HG03196 (cell line): Measurements from ENCODE around the gene MCTP1.
"Not testable (repeated sequence)": the region's sequence is repeated elsewhere in the genome, so short reads cannot be mapped to it uniquely, and the experiment has no call there.

Experiments used
- ATAC-seq: cut with Tn5 transposase; IDR thresholded peaks from one replicate; pipeline ENCODE4 v1.9.1; 2021; ENCODE audit not compliant: unreplicated experiment

MCTP1 gene

DNA sequence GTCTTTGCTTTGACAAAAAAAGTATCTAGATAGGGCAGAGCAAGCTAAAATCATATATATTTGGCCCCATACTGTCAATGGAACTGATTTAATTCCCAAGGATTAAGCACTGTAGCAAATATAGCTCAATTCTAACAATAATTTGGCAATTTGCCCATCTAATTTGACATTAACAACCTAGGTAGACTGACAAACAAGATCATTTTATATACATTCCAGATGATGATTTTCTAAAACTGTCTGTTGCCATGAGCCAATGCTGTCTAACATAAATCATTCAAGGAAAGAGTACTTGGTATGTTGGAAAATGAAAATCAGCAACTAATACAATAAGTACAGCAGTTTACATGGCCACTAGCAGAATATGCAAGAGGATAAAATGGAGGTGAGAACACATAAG lies 32.1 kb downstream of the MCTP1 start:
- no peak for ATAC-seq

DNA sequence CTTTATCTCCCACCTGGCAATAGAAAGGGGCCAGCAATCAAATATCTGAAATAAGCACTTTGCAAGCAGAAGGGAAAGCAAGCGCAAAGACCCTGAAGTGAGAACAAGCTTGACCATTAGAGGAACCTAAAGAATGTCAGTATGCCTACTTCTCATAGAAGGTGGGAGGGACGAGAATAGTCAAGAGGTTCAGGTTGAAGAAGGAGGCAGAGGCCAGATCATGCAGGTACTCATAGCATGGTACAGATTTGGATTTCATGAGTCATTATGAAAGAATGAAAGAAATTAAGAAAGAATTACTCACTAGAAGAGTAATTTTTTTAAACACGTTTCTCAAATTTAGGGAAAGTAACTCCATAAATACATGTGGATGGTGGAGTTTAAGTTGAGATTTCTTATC lies 33.7 kb downstream of the MCTP1 start:
- ATAC-seq, result no peak

DNA sequence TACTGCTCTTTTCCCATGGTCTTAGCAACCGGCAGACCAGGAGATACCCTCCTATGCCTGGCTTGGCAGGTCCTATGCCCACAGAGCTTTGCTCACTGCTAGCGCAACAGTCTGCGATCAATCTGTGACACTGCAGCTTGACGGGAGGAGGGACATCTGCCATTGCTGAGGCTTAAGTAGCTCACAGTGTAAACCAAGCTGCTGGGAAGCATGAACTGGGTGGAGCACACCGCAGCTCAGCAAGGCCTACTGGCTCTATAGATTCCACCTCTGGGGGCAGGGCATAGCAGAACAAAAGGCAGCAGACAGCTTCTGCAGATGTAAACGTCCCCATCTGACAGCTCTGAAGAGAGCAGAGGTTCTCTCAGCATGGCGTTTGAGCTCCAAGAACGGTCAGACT lies 40.4 kb downstream of the MCTP1 start:
- no peak for ATAC-seq

DNA sequence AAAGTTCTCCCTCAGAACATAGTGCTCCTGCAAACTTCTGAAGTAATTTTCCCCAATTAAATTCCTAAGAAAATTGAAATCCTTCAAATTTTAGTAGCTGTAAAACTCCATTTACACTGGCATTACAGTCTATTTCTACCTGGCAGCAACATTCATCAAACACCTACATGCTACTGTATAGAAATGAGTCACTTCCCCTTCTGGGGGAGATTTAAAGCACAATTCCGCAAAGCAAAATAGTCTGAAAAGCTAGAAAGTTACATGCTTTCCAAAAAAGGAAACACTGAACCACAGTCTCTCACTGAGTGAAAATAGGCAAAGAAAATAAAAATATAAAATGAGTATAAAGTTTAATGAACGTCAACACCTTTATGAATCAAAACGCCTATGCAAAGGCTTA lies 43.3 kb downstream of the MCTP1 start:
- ATAC-seq, result peak; percentile 97

DNA sequence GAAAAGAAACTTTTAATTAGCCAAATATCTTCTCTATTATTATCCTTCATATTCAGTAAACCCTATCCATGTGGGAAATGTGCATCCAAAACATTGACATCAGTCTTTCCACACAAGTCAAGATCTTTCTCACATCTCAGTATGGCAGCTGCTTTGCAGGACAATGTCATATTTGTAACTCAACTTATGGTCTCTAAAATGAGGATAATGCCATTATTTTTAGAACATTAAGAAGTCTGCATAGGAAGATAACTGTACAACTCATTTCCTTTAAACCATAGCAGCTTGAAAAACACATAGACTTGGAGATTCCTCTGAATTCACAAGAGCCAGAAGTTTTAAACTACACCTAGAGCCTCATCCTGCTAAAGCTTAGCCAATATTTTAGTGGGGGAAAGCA lies 43.7 kb downstream of the MCTP1 start:
- ATAC-seq, result no peak

DNA sequence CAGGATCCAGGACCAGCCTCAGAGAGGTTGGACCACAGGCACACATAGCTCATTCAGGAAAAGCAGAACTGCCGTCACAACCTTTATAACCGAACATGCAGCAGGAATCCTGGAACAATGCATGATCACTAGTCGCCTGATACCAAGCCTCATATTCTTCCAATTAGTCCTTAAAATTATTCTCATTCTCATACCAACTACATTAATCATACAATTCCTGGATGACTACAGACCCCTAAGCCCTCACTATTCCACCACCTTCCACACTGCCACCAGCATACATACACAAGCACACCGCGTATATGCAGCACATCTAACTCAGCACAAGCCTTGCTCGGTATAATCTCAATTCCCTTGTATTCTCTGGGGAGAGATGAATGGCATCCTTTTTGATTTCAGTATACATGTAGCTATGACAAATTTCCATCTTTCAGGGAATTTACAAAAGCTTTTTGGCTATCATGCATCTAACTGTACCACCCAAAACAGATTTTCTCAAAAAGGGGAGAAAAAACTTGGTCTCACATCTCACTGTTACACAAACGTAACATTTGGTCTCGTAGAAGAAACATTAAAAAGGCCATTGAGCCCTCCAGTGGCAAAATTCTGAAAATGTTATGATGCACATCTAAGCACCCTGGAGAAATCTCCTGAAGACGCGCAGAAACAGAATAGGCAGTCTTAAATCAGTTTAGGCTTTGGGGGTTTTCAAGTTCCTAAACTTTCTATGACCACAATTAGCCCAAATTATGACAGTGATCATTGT lies 46.2 kb downstream of the MCTP1 start:
- no peak for ATAC-seq

DNA sequence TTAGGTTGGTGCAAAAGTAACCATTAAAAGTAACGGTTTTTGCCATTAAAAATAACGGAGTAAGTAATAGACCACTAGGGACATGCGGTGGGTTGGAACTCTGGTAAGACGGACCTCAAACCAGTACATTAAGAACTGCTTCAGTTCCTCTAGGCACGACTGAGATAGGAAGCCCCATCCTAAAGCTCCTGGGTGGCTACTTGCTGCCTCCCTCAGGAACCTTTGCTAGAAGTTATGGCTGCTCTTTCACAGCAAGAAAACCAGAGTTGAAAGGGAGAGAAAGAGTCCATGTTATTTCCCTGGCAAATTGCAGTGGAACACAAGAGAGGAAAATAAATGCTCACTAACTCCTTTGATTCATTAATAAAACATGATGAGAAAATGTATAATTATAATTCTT lies 47.6 kb downstream of the MCTP1 start:
- ATAC-seq, result no peak

DNA sequence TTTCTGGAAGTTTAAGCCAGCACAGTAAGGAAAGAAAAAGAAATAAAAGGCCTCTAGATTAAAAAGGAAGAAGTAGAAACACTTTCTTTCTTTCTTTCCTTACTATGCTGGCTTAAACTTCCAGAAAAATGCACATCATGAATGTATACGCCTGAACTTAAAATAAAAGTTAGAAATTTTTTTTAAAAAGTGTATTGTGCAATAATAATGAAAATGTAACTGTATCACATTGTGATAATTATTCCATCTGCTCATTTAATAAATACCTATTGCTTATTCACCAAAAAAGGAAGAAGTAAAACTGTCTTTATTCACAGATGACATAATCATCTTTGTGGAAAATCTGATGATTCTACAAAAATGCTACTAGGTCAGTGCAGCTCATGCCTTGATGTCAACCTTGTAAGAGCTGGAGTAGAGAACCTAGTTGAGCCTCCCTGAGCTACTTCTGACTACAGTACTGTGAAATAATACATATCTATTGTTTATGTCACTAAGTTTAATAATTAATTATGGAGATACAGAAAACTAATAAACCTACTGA lies 49.4 kb downstream of the MCTP1 start:
- no peak for ATAC-seq

DNA sequence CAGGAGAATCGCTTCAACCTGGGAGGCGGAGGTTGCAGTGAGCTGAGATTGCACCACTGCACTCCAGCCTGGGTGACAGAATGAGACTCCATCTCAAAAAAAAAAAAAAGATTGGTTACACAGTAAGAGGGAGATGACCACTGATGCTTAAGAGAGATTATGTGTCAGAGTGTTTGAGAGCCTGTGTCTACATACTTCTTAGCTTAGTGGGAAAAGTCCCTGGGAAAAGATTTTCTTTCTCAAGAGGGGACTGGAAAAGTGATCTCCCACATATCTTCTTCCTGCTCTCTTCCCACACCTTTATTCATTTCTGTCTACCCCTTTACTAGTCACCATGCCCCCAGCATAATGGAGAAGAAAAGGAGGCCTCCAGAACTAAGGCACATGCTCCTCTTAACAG lies 55.2 kb downstream of the MCTP1 start:
- ATAC-seq, result no peak

DNA sequence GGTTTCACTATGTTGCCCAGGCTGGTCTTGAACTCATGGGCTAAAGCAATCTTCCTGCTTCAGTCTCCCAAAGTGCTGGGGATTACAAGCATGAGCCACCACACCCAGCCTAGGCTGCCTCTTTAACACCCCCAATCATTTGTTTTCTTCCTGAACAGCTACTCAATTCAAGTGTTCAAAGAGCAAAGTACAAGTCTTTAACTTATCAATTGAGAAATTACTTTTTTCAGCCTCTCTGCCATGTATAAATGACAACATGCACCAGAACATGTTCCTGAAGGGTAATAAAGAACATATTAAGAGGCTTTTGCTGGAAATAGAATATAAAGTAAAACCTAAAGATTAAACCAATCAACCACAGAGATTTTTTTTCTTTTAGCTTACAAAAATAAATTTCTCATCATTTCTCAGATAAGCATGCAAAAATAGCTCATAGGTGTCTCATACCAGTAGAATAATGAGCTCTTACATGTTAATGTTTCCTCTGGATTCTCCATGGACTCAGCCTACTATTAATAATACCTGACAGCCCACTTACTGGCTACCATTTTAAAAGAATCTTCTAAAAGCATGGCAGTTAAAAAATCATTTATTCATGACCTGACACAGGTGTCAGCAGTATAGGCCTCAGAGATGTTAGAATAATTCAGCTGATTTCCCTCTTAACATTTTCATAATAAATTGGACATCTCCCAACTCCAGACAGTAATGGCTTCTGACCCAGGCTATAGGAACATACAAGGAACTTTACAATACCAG lies 60.0 kb downstream of the MCTP1 start:
- ATAC-seq, result no peak

DNA sequence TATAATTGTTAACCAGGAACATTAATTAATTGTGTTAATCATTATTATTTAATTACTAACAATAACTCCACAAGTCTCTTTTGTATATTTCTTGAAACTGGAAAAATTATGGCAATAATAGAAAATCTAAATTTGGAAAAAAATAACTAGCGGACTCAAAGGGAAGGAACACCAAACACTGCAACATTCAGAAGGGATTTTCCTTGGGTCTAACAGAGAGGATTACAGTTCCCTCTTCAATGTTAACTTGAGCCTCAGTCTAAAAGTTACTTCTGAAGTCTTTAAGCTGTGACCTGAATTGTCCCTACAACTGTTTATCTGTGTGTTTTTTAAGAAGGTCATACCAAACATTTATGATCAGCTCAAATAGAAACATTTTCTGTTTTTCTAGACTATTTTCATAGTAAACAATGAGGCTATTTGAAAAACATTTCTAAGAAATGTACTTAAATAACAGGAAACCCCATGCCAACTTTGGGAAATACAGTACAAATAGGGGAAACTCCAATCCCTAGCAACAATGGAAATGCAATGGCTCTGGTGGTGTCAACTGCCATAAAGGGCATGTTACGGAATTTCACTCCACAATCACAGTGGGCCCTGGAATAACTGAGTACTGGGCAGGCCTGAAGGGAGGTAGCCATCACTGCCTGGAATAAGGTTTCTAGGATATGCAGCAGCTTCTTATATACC lies 61.2 kb downstream of the MCTP1 start:
- ATAC-seq, result no peak

DNA sequence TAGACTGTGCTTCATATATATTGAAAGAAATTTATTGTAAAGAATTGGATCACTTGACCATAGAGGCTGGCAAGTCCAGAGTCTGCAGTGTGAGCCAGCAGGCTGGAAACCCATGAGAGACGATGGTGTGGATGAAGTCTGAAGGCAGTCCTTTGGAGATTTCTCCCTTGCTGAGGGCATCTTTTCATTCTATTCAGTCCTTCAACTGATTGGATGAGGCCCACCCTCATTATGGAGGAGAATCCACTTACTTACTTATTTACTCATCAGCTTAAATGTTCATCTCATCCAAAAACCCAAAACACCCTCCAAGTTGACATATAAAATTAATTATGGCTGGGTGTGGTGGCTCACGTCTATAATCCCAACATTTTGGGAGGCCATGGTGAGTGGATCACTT lies 62.1 kb downstream of the MCTP1 start:
- ATAC-seq, result no peak

DNA sequence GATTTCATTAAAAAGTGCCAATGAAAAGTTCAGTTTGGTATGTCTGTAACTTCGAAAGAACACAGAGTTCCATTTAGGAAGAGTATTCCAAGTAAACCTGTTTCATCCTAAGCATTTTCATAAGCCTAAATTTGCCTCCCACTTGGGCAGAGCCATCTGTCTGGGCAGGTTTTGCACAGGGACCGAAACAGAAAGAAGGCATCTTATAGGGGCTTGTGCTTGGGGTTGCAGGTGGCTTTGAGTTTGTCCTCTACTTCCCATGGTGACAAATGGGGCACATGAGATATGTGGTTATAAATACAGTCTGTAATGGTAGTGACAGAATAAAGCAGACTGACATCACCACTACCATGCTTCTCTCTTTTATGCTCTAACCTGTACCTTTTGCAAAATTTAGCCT lies 63.7 kb downstream of the MCTP1 start:
- no peak for ATAC-seq

DNA sequence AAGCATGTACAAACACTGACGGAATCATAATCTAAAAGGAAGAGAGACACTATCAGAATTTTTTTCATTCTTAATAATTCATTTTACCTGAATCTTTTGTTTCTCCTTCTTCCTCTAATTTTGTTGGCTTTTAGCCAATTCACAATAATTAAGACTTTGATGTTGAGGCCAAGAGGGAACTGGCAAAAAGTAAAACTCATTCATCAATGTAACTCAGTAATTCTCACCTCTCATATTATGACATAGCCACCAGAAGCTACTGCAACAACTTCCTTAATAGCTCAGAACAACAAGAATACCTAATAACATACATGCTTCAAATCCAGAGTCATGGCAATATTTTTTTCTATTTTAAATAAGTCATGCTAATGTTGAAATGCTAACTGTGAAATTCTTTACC lies 64.5 kb downstream of the MCTP1 start:
- no peak for ATAC-seq

DNA sequence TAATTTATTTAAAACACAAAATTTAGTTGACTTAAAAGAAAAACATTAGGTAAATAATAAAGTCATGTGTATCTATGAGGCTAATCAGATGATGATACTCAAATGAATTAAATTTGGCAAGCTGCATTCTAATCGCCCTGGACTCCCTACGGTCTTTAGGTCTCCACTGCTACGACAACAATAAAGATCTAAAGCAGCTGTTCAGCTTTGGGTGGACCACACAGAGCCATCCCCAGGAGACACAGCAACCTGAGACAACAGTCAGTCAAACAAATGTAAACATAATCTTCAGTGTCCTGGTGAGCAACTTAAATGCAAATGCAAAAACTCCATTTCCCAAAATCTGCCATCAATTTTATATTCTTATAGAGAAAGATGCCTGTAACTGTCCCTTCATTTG lies 65.5 kb downstream of the MCTP1 start:
- no peak for ATAC-seq

DNA sequence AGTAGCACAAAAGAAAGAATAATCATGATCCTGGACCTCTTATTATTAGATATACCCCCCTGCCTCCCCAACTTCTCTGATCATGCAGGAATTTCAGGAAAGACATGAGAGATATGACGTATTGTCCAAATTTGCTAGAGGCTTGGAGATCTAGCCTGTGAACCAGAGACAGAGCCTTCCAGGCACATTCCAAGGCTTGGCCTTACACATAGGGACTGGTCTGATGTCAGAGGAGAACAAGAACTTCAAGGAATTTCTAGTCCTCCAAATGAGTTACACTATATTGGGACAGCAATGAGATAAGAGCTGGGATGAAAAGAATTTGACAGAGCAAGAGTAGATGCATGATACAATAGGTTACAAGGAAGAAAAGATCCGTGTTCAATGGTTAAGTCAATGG lies 67.0 kb downstream of the MCTP1 start:
- ATAC-seq, result no peak

DNA sequence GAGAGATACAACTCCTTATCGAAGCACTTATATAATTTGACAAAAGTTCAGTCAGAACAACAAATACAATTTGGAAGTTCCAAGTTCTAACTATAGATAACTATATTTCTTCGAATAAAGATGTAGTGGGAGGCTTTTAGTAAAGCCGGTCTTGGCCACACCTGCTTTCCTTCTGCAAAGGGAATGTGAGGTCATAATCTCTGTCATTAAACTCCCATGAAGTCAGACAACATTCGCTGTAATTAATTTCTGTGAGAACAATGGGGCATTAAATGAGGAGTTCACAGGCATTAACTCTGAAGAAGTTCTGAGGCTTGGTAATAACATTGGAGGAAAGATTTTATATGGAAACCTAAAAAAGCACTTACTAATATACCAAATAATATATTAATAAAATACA lies 67.5 kb downstream of the MCTP1 start:
- ATAC-seq, result no peak

DNA sequence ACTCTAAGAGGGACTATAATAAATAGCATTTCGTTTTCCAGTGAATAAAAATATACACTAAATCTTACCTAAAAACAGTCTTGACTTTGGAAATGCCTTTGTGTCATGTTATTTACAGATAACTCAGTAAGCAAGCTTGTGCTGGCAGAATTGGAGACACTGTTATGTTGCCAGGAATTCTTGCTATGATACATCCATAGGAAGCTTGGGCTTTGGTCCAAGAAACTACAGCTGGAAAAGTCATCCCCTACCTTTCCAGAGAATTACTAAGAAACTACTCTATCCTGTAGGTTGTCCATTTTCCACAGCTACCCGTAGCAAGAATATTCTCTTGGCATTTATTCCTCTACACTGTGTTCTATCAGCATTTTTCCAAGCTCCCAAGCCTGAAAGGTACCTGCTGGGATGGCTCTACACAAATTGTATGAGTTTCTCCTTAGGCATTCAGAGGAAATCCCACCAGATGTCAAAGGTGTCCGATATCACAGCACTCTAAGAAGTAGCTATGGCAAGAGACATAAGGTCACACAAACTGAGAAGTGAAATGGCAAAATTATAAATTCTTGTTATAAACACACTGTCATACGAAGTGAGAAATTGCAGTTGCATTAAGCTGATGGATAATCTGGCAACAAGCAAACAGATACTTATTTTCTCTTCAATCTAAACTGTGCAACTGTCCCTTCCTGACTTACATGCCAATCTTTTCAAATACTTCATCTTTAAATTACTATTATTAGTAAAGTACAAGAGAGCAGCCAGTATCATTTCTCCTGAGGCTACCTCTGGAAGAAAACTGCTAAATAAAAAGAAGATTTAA lies 68.5 kb downstream of the MCTP1 start:
- ATAC-seq, result no peak

DNA sequence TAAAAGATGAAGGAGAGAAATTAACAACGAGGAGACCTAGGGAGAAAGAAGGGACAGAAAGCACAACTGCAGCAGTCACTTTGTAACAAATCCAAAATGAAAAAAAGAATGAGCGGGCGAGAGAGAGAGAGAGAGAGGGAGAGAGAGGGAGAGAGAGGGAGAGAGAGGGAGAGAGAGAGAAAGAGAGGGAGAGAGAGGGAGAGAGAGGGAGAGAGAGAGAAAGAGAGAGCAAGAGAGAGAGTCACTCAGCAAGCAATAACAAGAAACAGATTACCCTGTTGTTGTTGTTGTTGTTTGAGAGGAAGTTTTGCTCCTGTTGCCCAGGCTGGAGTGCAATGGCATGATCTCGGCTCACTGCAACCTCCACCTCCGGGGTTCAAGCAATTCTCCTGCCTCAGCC lies 77.1 kb downstream of the MCTP1 start:
- not testable (repeated sequence) for ATAC-seq

DNA sequence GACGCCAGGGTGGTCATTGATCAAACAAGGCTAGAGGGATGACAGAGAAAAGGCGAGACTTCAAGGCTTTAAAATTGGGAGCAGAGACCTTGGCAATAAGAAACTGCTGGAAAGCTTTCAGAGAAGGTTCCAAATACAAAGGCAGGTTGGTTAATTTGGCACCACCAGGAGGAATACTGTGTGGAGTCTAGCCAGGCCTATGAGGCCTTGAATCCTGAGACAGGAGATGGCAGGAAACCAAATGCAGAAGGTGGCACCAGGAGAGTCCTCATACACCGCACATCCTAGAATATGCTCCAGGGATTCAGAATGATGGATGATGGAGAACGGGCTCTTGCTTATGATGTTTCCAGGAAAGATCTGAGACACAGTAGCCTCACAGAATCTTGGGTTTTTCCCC lies 90.0 kb downstream of the MCTP1 start:
- ATAC-seq, result no peak

DNA sequence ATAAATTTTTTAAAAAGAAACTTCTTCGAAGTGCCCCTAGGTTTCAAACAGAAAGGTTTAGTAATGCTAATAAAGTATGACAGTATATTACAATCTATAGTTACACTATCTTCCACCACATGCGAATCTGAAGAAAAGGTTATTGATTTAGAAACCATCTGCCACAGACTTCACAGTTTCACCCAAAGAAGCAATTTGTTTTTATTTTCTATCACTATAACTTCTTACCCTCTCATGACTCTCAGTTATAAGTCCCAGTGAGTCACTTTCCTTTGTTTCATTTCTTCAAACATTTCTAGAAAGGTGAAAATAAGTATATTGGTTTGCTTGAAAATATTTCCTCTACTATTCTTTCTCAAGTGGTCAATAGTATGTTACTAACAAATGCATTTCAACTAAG lies 93.6 kb downstream of the MCTP1 start:
- ATAC-seq, result peak; percentile 91
